ENCODE data around the gene EXOC6.
"Not testable (repeated sequence)": the region's sequence is repeated elsewhere in the genome, so short reads cannot be mapped to it uniquely, and the experiment has no call there.

The EXOC6 gene

DNA sequence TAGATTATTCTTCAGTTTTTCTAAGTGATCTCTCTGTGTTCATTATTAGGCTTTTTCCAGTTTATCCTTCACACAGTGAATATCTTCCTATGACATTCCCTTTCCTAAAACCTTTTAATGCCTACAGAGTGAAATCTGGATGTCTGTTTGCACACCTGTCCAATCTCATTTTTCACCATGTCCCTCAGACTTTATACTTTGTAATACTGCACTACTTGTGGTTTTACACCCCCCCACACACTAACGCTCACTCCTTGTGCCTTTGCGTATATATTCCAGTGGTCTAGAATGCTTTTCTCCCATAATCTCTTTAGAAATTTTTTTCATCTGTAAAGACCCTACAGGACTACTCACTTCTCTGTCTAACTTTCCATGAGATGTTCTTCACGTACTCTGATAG is 98.2 kb downstream of the EXOC6 start:
- no peak for DNase-seq

DNA sequence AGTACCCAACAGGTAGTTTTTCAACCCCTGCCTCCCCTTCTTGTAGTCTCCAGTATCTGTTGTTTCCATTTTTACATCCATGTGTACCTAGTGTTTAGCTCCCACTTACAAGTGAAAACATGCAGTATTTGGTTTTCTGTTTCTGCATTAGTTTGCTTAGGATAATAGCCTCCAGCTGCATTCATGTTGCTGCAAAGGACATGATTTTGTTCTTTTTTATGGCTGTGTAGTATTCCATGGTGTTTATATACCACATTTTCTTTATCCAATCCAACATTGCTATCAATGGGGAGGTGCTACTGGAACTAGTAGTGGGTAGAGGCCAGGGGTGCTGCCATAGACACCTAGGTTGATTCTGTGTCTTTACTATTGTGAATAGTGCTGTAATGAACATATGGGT is 104.3 kb downstream of the EXOC6 start:
- not testable (repeated sequence) for DNase-seq

DNA sequence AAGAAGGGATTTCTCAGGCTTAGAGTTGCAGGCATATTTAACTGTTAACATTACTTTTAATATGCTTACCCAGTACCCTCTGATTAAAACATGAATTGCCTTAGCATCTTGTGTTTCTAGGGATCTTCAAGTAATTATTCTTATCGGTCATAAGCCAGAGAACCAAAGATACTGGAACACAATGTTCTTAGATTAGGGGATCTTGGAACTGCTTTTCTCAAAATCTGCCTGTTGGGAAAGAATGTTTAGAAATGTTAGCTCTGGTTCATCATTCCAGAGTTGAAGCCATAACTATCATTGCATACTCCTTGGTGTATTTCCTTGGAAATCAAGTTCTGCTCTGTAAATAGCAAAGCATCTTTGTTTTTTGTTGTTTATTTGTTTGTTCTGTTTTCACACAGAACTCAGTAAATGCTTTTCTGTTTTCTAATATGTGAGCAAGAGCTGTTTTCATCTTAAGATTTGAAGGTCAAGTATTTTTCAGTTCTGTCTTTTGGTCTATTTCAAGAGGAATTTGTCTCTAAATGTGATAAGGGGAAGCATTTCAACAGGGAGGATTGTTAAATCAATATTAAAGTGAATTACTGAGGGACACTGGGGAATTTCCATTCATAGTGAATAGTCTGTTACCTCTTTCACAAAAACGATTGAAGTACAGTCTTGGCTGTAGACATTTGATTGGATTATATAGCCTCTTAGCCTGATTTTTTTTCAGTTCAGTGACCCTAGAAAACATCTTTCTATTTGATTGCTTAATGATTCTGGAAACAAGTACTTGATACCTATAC is 109.1 kb downstream of the EXOC6 start:
- DNase-seq, result no peak

DNA sequence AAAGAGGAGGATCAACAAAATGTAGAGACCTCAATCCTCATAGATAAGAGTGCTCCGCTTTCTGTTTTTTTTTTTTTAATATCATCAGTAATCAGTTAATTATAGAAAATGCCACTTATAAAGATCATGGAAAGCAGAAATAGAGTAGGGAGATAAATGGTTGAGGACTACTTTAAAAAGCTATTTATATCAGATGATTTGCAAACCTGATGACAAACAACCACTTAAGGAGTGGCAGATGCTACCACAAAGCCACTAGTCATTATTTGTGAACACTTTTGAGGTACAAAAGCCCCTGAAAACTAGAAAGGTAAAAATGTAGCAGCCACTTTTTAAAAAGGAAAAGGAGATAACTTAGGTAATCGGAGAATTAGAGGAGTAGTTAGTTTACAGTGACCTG is 113.3 kb downstream of the EXOC6 start:
- no peak for DNase-seq

DNA sequence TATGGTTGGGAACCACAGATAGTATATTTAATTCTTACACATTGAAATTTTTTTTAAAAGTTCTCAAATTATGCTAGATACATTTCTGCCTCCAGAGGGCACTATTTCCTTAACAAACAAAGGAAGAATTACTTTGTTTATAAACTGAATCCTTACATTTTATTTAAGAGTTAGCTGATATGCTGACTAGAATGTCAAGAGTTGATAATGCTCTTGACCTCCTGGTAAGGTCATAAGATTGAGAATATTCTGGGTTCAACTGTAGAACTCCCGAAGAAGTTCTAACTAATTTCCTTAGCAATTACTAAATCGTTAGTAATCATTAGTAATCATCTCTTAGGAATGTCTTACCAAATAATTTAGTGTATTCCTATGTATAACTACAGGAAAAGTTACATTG is 117.0 kb downstream of the EXOC6 start:
- no peak for DNase-seq

DNA sequence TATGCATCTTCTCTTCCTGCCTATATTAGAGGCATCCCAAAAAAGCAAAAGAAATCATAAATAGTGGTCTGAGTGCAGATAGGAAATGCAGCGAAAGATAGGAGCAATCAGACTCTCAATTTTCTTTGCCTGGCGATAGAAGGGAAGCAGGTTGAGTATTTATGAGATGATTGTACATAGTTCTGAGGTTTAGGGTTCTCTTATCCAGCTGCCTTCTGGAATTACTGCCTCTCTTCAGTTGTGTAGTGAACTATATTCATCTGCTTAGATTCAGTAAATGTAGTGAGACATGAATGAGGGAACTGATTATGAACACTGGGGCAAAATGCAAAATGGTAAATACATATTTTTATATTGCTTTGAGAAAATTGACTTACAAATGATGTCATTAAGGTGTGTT is 119.3 kb downstream of the EXOC6 start:
- DNase-seq, result no peak

DNA sequence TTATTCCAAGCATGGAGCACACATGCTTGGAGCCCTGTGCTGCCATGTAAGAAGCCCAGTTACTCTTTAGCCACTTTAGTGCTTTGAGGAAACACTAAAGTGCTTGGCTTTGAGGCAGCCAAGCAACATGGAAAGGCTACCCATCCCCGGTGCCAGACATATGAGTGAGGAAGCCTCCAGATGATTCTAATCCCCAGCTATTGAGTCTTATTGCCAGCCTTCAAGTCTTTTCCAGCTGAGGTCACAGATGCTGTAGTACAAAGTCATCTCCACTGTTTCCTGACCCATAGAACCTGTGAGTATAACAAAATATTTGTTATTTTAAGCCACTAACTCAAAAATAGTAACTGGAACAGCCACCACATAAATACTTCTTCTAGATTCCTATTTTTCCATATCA is 120.8 kb downstream of the EXOC6 start:
- DNase-seq, result no peak

DNA sequence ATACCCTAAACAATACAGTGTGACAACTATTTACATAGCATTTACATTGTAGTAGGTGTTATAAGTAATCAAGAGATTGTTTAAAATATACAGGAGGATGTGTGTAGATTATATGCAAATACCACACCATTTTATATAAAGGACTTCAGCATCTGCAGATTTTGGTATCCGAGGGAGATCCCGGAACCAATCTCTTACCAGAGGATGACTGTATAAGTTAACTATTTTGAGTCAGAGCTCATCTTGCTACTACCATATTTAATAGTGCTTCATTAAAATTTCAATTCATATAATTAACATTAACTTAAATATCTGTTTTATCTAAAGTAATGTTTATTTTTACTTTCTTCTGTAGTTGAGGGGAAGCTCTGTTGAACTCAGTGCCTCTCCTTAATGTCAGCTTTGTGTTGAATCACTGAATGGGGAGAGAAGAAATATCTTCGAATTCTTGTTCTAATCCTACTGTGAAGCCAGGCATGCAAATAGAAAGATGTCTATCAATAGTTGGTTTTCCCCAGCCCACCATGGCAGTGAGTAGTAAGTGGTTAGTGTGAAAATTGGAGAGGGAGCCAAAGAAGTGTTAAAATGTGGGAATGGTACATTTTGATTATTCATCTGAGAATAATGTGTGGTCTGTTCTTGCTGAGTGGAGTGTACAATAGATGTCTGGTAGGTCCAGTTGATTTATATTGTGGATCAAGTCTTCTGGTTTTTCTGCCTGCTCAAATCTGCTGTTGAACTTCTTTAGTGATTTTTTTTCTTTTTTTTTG is 122.2 kb downstream of the EXOC6 start:
- DNase-seq, result no peak

DNA sequence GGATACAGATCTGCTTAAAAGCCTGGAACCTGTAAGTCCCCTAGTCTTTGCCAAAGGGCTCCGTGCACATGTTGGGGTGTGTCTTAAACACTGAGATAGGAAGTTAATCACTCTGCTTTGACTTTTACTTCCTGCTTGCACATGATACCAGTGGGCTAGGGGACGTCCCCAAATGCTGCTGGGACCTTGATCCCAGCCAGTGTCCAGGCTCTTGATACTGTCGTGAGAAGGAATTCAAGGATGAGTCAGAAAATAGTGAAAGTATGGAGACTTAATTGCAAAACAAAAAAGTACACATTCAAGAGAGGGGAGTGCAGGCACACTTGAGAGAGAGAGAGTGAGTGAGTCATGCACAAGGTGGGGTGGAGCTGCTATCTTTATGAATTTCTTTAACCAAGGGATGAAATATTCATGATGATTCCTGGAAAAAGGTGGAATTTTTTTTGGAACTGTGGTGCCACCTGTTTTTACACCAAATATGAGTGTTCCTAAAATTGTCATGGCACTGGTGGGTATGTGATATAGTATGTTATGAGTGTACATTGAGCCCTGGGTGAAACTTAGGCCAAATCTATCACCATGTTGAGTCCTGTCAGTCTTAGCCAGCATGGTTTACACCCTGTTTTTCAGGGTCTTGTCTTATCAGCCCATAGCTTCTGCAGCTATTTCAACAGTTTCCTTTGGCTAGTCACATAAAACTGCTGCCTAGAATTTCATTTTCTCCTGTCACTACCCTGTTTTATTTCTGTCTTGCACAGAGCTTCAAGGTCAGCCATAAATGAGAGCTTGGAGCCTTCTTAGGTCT is 123.9 kb downstream of the EXOC6 start:
- DNase-seq, result no peak

DNA sequence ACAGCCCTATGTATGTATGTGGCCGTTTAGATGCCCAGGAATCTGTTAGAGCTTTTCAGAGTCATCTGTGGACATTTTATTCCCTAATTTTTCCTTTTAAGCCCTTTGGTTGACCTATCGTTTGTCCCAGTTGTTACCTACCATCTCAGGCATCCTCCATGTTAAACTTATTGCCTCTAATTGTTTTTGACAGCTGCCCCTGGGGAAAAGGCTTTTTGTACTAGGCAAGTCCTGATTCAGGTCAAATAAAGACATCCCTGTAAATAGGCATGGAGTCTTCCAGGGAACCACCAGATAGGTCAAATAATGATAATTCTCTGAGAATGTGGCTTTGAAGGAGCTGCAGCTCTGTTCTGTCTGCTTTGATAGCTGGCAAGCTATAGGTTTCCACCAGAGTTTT is 124.6 kb downstream of the EXOC6 start:
- DNase-seq, result no peak

DNA sequence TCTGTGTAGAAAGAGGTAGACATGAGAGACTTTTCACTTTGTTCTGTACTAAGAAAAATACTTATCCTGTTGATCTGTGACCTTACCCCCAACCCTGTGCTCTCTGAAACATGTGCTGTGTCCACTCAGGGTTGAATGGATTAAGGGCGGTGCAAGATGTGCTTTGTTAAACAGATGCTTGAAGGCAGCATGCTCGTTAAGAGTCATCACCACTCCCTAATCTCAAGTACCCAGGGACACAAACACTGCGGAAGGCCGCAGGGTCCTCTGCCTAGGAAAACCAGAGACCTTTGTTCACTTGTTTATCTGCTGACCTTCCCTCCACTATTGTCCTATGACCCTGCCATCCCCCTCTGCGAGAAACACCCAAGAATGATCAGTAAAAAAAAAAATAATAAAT is 128.0 kb downstream of the EXOC6 start:
- not testable (repeated sequence) for DNase-seq

DNA sequence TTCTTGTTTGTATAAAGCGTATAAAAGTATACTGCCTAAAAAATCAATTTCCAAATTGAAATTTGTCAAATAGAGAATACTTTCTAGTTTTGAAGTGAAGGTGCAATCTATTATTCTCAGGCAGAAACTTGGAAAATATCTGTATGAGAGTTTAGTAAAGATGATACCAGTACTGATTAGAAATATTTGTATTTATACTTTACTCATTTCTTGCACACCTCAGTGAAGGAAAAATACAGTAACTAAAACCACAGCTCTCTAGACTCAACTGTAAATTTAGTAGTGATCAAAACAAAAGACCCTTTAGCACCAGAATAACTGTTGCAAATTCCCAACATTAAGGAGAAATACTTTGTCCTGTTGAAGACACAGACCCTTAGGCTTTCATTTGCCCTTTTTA is 140.9 kb downstream of the EXOC6 start:
- DNase-seq, result no peak

DNA sequence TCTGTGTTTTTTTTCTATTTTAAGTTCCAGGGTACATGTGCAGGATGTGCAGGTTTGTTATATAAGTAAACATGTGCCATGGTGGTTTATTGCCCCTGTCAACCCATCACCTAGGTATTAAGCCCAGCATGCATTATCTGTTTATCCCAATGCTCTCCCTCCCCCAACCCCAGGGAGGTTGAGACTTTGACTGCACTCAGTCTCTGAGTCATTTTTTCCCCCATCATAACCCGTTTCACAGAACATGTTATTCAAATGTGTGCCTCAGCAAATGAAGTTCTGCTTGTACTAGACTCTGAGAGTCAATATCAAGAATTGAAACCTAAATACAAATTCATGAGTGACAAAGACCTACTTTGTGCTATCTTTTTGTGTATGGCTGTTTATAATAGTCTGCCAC is 142.3 kb downstream of the EXOC6 start:
- DNase-seq, result no peak

DNA sequence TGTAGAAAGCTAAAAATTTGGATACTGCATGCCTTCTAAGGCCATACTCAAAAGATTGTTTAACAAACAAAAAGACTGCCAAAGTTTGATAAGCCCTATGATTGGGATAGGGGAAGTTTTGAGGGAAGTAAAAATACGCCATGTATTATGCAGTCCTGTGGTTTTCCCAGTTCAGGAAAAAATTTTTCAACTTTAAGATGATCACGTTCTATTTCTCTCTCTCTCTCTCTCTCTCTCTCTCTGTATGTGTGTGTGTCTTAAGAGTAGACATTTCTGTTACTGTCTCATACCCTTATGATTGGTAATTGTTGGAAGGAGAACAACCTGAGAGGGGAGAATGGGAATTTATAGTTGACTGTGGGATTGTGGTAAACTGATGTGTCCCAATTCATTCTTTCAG is 143.2 kb downstream of the EXOC6 start:
- no peak for DNase-seq

DNA sequence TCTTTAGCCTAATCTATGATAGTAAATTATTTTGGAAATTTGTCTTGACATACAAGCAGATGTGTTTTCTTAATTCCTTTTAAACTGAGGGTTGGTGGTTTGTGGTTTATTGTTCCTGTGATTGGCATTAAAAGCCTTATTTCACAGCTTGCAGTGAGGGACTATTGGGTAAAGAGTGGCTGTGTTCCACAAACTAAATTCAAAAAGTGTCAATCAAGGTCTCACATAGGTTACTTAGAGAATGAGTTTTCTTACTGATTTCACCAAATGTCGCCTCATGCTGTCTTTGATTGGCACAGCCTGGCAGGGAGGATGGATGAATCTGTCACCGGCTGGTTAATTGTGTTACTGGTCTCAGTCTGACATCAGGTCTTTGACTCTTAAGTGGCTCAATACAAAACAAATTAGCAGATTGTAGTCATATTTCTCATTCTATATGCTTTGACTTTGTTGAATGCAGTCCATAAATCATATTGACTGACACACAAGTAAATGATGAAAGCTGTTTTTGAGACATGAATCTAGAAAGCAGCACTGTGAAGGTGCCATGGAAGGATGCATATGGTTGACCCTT is 145.5 kb downstream of the EXOC6 start:
- peak; percentile 89 to 93 for DNase-seq

DNA sequence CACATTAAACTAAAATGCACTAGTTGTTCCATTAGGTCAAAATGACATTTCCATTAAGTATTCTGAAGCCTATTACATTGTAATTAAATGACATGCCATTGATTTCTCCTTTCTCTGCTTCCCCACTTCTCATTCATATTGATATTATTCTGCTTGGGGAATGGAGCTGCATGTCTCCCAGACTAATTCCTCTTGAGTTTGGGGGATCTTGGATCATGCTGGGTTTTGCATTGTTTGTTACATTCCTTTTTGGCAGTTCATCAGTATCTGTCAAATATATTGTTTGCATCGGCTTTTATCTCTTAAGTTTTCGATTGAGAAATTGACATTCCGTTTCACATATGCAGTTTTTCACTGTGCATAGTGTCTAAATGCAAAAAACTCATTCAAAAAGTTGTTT is 147.2 kb downstream of the EXOC6 start:
- no peak for DNase-seq

DNA sequence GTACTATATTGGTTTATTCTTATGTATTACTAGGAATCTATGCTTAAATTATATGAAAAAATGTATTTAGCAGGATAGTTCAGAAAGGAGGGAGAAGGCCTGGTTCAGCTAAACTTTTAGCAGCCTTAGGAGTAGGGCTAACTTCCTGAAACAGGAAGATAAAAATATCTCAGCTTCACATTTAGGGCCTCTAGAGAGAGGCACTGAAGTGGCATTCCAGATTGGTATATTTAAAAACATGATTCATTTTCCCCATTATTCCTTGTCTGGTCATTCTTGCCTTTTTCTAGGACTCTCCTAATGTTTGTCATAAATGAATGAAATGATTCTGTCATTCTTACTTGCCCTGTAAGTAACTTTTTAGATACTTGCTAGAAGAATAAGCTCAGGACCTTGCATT is 149.3 kb downstream of the EXOC6 start:
- DNase-seq, result no peak

DNA sequence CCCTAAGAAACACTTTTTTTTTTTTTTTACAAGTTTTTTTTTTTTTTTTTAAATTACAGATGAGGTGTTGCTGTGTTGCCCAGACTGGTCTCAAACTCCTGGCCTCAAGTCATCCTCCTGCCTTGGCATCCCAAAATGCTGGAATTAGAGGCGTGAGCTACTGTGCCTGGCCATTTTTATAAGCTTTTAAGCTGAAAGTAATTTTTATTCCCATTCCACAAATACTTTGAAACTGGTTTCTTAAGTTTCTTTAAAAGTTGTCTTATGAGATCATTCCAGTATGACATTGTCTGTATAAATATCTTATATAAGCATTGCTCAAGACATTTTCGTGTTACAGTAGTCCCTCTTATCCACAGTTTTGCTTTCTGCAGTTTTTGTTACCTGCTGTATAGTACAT is 150.9 kb downstream of the EXOC6 start:
- DNase-seq, result no peak

DNA sequence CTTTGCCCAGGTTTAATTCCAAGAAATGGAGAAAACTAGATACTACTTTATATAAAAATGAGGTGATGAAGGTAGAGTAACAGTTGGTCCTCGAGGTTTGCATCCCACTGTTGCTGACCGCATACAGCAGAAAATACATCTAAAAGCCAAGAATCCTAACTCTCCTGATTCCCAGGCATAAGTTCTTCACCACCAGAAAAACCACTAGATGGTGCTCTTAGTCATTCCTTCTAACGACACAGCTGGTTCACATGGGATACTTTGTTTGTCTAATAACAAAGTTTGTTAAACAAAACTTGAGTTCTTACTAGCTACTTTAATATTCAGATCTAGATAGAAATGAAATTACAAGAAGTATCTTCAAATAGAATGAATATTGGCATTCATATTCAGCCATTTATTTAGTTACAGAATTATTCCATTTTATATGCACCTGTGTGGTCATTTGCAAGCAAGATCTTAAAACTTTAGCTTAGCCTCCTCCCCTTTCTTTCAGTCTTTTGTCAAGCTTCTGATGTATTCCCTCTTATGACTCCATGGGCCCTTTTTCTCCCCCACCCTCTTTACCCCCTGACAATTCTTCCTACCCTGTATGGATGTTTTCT is 158.2 kb downstream of the EXOC6 start:
- no peak for DNase-seq

DNA sequence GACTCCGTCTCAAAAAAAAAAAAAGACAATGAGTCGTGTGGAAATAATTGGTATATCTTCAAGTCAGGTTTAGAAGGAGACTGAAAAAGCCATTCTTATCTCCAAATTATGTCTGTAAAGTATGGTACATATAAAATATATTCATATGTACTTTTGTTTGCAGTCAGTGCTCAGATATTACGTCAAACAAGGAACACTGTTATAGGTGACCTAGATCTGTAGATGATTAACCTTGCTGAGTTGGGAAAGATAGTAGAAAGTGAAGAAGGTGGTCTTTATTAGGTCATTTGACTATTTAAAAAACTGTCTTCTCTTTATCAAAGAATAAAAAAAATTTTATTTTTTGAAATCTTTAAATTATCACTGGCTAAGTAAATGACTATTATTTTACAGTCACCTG is 167.4 kb downstream of the EXOC6 start:
- no peak for DNase-seq

DNA sequence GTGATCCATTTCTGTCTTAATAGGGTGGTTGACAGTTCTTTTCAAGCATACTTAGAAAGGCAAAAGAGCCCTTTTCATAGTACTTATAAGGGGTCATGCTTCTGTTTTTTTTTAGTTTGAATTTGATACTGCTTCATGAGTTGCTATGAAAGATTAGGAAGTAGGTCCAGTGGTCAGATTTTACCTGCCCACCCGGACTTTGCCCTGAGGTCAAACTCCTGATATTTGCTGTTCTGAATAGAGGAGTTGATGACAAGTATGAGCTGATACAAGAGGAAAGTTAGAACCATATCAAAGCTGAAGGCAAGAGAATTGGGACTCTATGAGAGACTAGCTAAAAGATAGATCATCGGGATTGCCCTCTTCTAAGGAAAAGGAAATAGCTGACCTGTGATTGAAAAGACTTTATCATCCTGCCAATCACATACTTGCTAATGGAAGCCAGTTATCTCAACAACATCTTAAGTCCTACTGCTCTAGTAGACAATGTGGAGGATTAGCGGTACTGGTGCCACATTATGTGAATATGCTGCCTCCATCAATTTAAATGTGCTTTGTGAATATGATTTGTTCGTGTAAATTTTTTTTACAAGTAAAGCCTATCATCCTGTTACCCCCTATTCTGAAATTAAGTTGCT is 174.8 kb downstream of the EXOC6 start:
- no peak for DNase-seq

DNA sequence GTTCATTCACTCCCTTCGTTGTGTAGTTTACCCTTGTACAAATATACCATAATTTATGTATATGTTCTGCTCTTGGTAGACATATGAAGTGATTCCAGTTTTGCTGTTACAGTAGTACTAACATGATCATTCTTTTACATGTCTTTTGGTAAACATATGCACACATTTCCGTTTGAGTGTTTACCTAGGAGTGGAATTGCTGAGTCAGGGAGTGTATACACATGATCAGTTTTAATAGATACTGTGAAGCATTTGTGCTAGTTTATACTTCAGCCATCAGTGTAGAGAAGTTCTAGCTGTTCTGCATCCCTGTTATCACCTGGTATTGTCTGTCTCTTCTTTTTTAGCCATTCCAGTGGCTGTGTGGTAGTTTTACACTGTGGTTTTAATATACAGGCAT is 177.8 kb downstream of the EXOC6 start:
- no peak for DNase-seq
